Endometrial microvascular endothelial cells (primary cell): ENCODE data around the gene GNA15. TPM values are rescaled to one million over a fixed set of nuclear protein-coding genes. Genes with fewer than 3 reads are reported as not detected.

Experiments used
- in situ Hi-C: cut with HindIII; loops from 2 replicates; pipeline ENCODE4 v1.10.0; 2017; ENCODE audit warnings: low sequenced_read_pairs, low pct_unique_long_range_greater_than_20kb; ENCODE audit errors: inconsistent ontology term
- total RNA-seq: library from RNA; depleted of rRNA; stranded (reverse); fragments of >200 nt; gene quantifications from one replicate; pipeline ENCODE4 v1.2.3, GENCODE V29; 2015; ENCODE audit errors: inconsistent ontology term

The GNA15 gene
- total RNA-seq, 1 donor from 2014 or later = not detected

GRCh38 chr19:3119071-3119595 is 16.7 kb upstream of the GNA15 start:
- in situ Hi-C loops = no loop called here

- in situ Hi-C loops = no loop called here
These were observed 16.0 kb upstream of the GNA15 start for GRCh38 chr19:3119693-3120380.

GRCh38 chr19:3120611-3121276 is 15.1 kb upstream of the GNA15 start:
- in situ Hi-C loops = no loop called here

GRCh38 chr19:3121396-3121795 is 14.4 kb upstream of the GNA15 start:
- in situ Hi-C loops = no loop called here

GRCh38 chr19:3121821-3122511 is 13.9 kb upstream of the GNA15 start:
- in situ Hi-C loops = no loop called here

- in situ Hi-C loops = no loop called here
These were observed 13.3 kb upstream of the GNA15 start for GRCh38 chr19:3122512-3122870.

GRCh38 chr19:3123088-3123721 is 12.6 kb upstream of the GNA15 start:
- in situ Hi-C loops = no loop called here

GRCh38 chr19:3123956-3124355 is 11.9 kb upstream of the GNA15 start:
- in situ Hi-C loops = no loop called here

- in situ Hi-C loops = no loop called here
These were observed 11.2 kb upstream of the GNA15 start for GRCh38 chr19:3124630-3125029.

- in situ Hi-C loops = no loop called here
These were observed 9.8 kb upstream of the GNA15 start for GRCh38 chr19:3125900-3126524.

GRCh38 chr19:3129112-3129511 is 6.7 kb upstream of the GNA15 start:
- in situ Hi-C loops = no loop called here

- in situ Hi-C loops = no loop called here
These were observed 4.7 kb upstream of the GNA15 start for GRCh38 chr19:3131168-3131567.

- in situ Hi-C loops = no loop called here
These were observed 2.7 kb upstream of the GNA15 start for GRCh38 chr19:3132971-3133792.

GRCh38 chr19:3133793-3134116 is 2.1 kb upstream of the GNA15 start:
- in situ Hi-C loops = no loop called here

- in situ Hi-C loops = no loop called here
These were observed 837 bp downstream of the GNA15 start for GRCh38 chr19:3136684-3137055.

GRCh38 chr19:3137119-3137518 is 1.3 kb downstream of the GNA15 start:
- in situ Hi-C loops = no loop called here

GRCh38 chr19:3138268-3138667 is 2.4 kb downstream of the GNA15 start:
- in situ Hi-C loops = no loop called here

GRCh38 chr19:3140667-3141038 is 4.8 kb downstream of the GNA15 start:
- in situ Hi-C loops = no loop called here

- in situ Hi-C loops = no loop called here
These were observed 6.4 kb downstream of the GNA15 start for GRCh38 chr19:3142292-3142670.
